ENCODE results near the gene TRIM64.
"Not testable (repeated sequence)": the region's sequence is repeated elsewhere in the genome, so short reads cannot be mapped to it uniquely, and the experiment has no call there.

TRIM64 gene, protein sequence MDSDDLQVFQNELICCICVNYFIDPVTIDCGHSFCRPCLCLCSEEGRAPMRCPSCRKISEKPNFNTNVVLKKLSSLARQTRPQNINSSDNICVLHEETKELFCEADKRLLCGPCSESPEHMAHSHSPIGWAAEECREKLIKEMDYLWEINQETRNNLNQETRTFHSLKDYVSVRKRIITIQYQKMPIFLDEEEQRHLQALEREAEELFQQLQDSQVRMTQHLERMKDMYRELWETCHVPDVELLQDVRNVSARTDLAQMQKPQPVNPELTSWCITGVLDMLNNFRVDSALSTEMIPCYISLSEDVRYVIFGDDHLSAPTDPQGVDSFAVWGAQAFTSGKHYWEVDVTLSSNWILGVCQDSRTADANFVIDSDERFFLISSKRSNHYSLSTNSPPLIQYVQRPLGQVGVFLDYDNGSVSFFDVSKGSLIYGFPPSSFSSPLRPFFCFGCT

DNA sequence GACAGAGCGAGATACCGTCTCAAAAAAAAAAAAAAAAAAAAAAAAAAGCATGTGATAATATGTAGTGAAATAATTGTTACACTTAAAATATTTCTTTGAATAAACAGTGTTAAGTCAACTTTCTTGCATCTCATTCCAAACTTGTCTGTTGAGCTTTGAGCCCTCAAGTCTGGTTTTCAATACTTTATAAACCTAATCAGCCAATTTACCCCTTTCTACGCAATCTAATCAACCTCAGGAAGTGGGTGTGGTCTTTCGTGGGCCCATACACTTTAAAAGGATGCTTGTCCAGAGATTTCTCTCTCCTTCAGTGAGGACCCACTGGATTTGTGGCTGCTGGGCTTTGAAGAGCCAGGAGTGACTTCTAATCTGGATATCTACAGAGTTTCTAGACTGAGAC lies at the start of gene TRIM64:
TRIM64 (plus strand) TSS at position 301 of the 400 bp plus-strand sequence. CDS start 2,467 bp downstream, outside the sequence.
- DNase-seq, result not testable (repeated sequence)

DNA sequence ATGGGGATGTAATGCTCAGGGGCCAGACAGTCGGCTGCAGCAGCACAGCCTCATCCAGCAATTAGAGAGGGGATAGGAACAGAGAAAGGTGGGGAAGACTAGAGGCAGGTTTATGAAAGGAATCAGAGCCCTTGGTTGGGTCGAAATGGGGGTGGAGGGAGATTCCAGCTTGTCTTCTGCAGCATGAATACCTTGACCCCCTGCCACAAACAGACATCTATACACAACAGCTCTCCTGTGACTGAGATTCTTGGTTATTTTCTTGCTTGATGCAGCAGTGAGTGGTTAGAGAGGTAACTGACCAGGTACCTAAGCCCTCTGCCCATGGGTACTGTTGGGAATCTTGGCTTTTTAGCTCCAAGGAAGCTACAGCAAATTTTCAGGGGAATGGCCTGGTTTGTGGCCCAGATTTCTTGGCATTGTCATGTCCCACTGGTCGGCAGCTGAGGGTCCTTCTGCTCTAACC lies 43.6 kb upstream of the TRIM64 start, which contains the start of gene TRIM49D1:
TRIM49D1 (minus strand) TSS at position 51 of the 466 bp plus-strand sequence. CDS start 4,535 bp downstream, outside the sequence.
- no peak for DNase-seq

DNA sequence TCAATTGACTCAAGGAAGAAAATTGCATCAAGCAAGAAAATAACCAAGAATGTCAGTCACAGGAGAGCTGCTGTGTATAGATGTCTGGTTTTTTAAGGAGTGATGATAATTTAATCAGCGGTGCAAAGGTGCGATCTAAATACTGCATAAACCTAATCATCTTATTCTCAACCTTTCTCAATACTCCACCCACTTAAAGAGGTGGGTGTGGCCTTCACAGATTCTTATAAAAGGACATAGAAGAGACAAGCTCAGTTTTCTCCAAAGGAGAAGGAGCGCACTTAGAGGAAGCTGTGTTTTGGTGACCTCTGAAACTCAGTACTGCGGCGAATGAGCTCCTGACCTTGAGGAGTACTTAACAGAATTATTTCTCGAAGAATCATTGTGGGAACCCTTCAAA lies 42.1 kb upstream of the TRIM64 start, which contains the start of gene TRIM49D2:
TRIM49D2 (plus strand) TSS at position 301 of the 400 bp plus-strand sequence. CDS start 2,698 bp downstream, outside the sequence.
- not testable (repeated sequence) for DNase-seq

DNA sequence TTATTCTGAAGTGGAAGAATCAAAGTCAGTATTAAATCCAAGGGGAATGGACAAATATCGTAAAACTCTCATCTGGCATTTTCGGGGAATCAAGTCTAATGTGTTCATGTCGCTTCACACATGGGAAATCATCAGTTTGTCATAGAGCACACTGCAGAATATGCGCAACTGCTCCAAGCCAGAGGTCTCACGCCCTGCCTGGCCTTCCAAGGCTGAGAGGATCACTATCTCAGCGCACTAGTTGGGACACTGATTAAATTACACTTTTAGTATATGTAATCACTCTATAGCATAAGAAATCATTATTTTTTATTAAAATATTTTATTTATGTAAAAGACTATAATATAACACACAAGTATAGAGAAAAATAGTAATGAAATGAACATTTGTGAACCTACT lies 5.0 kb upstream of the TRIM64 start:
- DNase-seq, result not testable (repeated sequence)
